NB4 (cell line): ENCODE results near the gene ASIC2.
A peak's percentile ranks its signal among the peaks of the same experiment; 100 is the strongest.

Experiments used
- DNase-seq: peaks from one replicate; pipeline ENCODE4 v3.0.0; 2010; ENCODE audit warnings: low read depth
- H3K4me3 ChIP-seq: one replicate; pipeline ENCODE4 v1.5.1; 2011; ENCODE audit warnings: mild to moderate bottlenecking, low read depth, low read length, moderate library complexity
- CTCF ChIP-seq: IDR thresholded peaks from one replicate; pipeline ENCODE4 v1.5.1; 2012; ENCODE audit warnings: low read depth, low read length
- MAX ChIP-seq: IDR thresholded peaks from 2 replicates; pipeline ENCODE4 v1.6.1; 2011; ENCODE audit warnings: low read depth, low read length
- MYC ChIP-seq: IDR thresholded peaks from 2 replicates; pipeline ENCODE4 v1.6.1; 2011; ENCODE audit warnings: low read depth, low read length
- POLR2A ChIP-seq: IDR thresholded peaks from 2 replicates; pipeline ENCODE4 v1.6.1; 2011; ENCODE audit warnings: mild to moderate bottlenecking; ENCODE audit not compliant: insufficient read length; ENCODE audit errors: extremely low read depth

Gene ASIC2

GRCh38 chr17:33145941-33146340, 147.2 kb downstream of the ASIC2 start:
- no peak overlapping the region for H3K4me3 ChIP-seq

GRCh38 chr17:33144837-33145236, 148.3 kb downstream of the ASIC2 start:
- TF ChIP-seq CTCF (no peak), MYC (no peak), POLR2A (no peak), MAX (no peak)
- no peak for DNase-seq

More at GRCh38 chr17:33145941-33146340, 147.2 kb downstream of the ASIC2 start:
- no peak for TF ChIP-seq CTCF
- TF ChIP-seq MYC: no peak
- no peak for TF ChIP-seq POLR2A
- TF ChIP-seq MAX: no peak
- no peak for DNase-seq

GRCh38 chr17:33142705-33143299, 150.3 kb downstream of the ASIC2 start:
- DNase-seq: peak; percentile 37
- TF ChIP-seq MAX: no peak
- TF ChIP-seq CTCF: no peak
- TF ChIP-seq MYC: no peak
- no peak for TF ChIP-seq POLR2A
- no peak overlapping the region for H3K4me3 ChIP-seq

More at GRCh38 chr17:33144837-33145236, 148.3 kb downstream of the ASIC2 start:
- H3K4me3 ChIP-seq: no peak overlapping the region

- H3K4me3 ChIP-seq: no peak overlapping the region
- no peak for TF ChIP-seq POLR2A
- no peak for TF ChIP-seq CTCF
- no peak for TF ChIP-seq MYC
- TF ChIP-seq MAX: no peak
- no peak for DNase-seq
These were observed 152.5 kb downstream of the ASIC2 start for GRCh38 chr17:33140413-33141099.

- TF ChIP-seq MAX (no peak), CTCF (no peak), MYC (no peak), POLR2A (no peak)
- H3K4me3 ChIP-seq: no peak overlapping the region
- no peak for DNase-seq
These were observed 154.5 kb downstream of the ASIC2 start for GRCh38 chr17:33138627-33139026.
